Naive thymus-derived CD4-positive, alpha-beta T cell (primary cell): ENCODE measurements around the gene PIK3CG. TPM values are rescaled to one million over a fixed set of nuclear protein-coding genes. Genes with fewer than 3 reads are reported as not detected.

ENCODE experiments used
- ATAC-seq: fragments of 150-1000 bp; cut with Tn5 transposase; 2 replicates; pipeline ENCODE4 v1.10.0; 2021; ENCODE audit warnings: mild to moderate bottlenecking, moderate library complexity
- CTCF ChIA-PET: fragments of 350-600 bp; sonication (Branson Sonifier 250); formaldehyde crosslinking; loops from one replicate; lab custom pipeline; 2021; ENCODE audit warnings: antibody characterized with exemption; lab: Charles Lee
- POLR2A ChIA-PET: fragments of 350-600 bp; sonication (Branson Sonifier 250); formaldehyde crosslinking; loops from one replicate; lab custom pipeline; 2021; ENCODE audit warnings: antibody characterized with exemption, inconsistent platforms; lab: Charles Lee
- DNase-seq, 9 donors: peaks; one replicate each; pipeline versions ENCODE4 v3.0.0 to v3.0.0-alpha.2; 2020 to 2022; ENCODE audit warnings: mixed read lengths in 1 of 9
- H3K27ac ChIP-seq: one replicate; pipeline ENCODE4 v1.7.0; 2013; ENCODE audit warnings: mild to moderate bottlenecking, low read depth, low read length, moderate library complexity
- H3K27me3 ChIP-seq, 2 donors: one replicate each; pipeline ENCODE4 v1.7.0; 2013; ENCODE audit warnings: low read length in 2 of 2, mild to moderate bottlenecking in 2 of 2, moderate library complexity in 2 of 2; ENCODE audit not compliant: control insufficient read depth in 2 of 2, insufficient read depth in 2 of 2
- H3K36me3 ChIP-seq, 3 experiments: 1 replicate in 2 of 3; 2 replicates in 1 of 3; pipeline ENCODE4 v1.7.0; 2013; ENCODE audit warnings: low read length in 3 of 3, mild to moderate bottlenecking in 3 of 3, moderate library complexity in 1 of 3; ENCODE audit not compliant: insufficient read depth in 3 of 3, control insufficient read depth in 2 of 3
- H3K4me1 ChIP-seq, 2 donors: one replicate each; pipeline ENCODE4 v1.7.0; 2013; ENCODE audit warnings: low read length in 2 of 2, mild to moderate bottlenecking in 2 of 2, moderate library complexity in 1 of 2; ENCODE audit not compliant: control insufficient read depth in 2 of 2, insufficient read depth in 2 of 2
- H3K4me3 ChIP-seq: 2 replicates; pipeline ENCODE4 v1.7.0; 2013; ENCODE audit warnings: mild to moderate bottlenecking, low read length
- H3K9me3 ChIP-seq, 3 experiments: 1 replicate in 2 of 3; 2 replicates in 1 of 3; pipeline ENCODE4 v1.7.0; 2013; ENCODE audit warnings: low read length in 3 of 3; ENCODE audit not compliant: control insufficient read depth in 2 of 3
- H3K27ac Mint-ChIP-seq, 9 donors: one replicate each; pipeline ENCODE4 v1.8.0; 2020 to 2022; ENCODE audit warnings: mixed read lengths in 9 of 9, mild to moderate bottlenecking in 8 of 9, moderate library complexity in 5 of 9, inconsistent platforms in 2 of 9
- H3K27me3 Mint-ChIP-seq, 5 donors: one replicate each; pipeline ENCODE4 v1.8.0; 2021 to 2022; ENCODE audit warnings: mixed read lengths in 5 of 5, mild to moderate bottlenecking in 1 of 5
- H3K36me3 Mint-ChIP-seq, 5 donors: one replicate each; pipeline ENCODE4 v1.8.0; 2020 to 2022; ENCODE audit warnings: mixed read lengths in 5 of 5, mild to moderate bottlenecking in 3 of 5, inconsistent platforms in 1 of 5
- H3K4me1 Mint-ChIP-seq, 7 donors: one replicate each; pipeline ENCODE4 v1.8.0; 2020 to 2022; ENCODE audit warnings: mixed read lengths in 7 of 7, mild to moderate bottlenecking in 3 of 7, inconsistent platforms in 1 of 7
- H3K4me3 Mint-ChIP-seq, 10 donors: one replicate each; pipeline ENCODE4 v1.8.0; 2020 to 2022; ENCODE audit warnings: mild to moderate bottlenecking in 10 of 10, mixed read lengths in 10 of 10, moderate library complexity in 6 of 10, inconsistent platforms in 2 of 10
- H3K9me3 Mint-ChIP-seq, 11 donors: one replicate each; pipeline ENCODE4 v1.8.0; 2020 to 2022; ENCODE audit warnings: mixed read lengths in 11 of 11, mild to moderate bottlenecking in 4 of 11, inconsistent platforms in 1 of 11, moderate library complexity in 1 of 11
- intact Hi-C, 2 donors: fragments of 100-400 bp; cut with micrococcal nuclease; formaldehyde crosslinking; loops; one replicate each; pipeline ENCODE4 v1.15.1; 2023
- polyA plus RNA-seq, 2 donors: library from polyadenylated mRNA; unstranded; fragments of 300-500 nt; fragmentation: Illumina TruSeq; gene quantifications; one replicate each; pipeline ENCODE4 v1.2.3, GENCODE V29; 2021
- total RNA-seq, 6 experiments: library from RNA in 5 of 6; stranded (reverse) in 5 of 6; gene quantifications; 1 replicate in 5 of 6; 2 replicates in 1 of 6; pipeline ENCODE4 v1.2.3 and lab custom pipeline; 2021 to 2026

PIK3CG gene
- total RNA-seq, result 10 to 100 TPM; 25.1 to 54.9 (median 30.6) TPM
- 10 to 100 TPM; 15.3 to 21.7 TPM for polyA plus RNA-seq
- total RNA-seq (lab: John Stamatoyannopoulos, UW), result 74.8 reads per million, percentile 79 among the genes with 10 or more reads in this experiment

GRCh38 chr7:106865130-106866041, at the start of gene PIK3CG:
Gene PIK3CG (plus strand): TSS chr7:106865282. CDS start chr7:106867562, 2,280 bp downstream.
- H3K36me3 ChIP-seq, result peaks cover 0 to 24% (median 4%) of the 10 kb centered on the region in 3 experiments
- peaks cover 10 to 32% (median 30%) of the 10 kb centered on the region in 5 donors for H3K36me3 Mint-ChIP-seq
- H3K4me3 ChIP-seq, result peak within 1 kb of the TSS; percentile 62
- H3K4me3 Mint-ChIP-seq, result peak within 1 kb of the TSS; percentile 86 to 98 (median 94)
- peak within 1 kb of the TSS; percentile 75 for H3K27ac ChIP-seq
- H3K4me1 Mint-ChIP-seq, result peaks cover 44 to 85% (median 72%) of the 10 kb centered on the region in 7 donors
- H3K4me1 ChIP-seq, result peaks cover 50% of the 10 kb centered on the region in 2 donors
- ChIA-PET POLR2A (interaction anchor here (0.6 to 3.1 kb wide), 5 partner anchors 16 to 878 kb away, joined by 3 to 18 read pairs (median 3); partner anchors contain the start of genes CBLL1 and HBP1), CTCF (interaction anchor here (0.7 to 2.5 kb wide), 3 partner anchors 65 to 287 kb away, joined by 3 to 7 read pairs (median 3); no protein-coding TSS in a partner anchor)
- DNase-seq, result peak in 7 of 9 donors; percentile 43 to 77 (median 70)
- no peaks in the 10 kb centered on the region for H3K27me3 Mint-ChIP-seq
- H3K27ac Mint-ChIP-seq, result peak within 1 kb of the TSS; percentile 90 to 96 (median 95)
- H3K9me3 ChIP-seq, result no peaks in the 10 kb centered on the region
- ATAC-seq, result peak; percentile 96
- H3K27me3 ChIP-seq, result no peaks in the 10 kb centered on the region
- peaks cover 0 to 2% (median 0%) of the 10 kb centered on the region in 11 donors for H3K9me3 Mint-ChIP-seq
- intact Hi-C loops, result loop anchor here (1.0 to 10.0 kb wide), 20 partner anchors 13 to 1704 kb away; partner anchors contain the start of genes PRKAR2B (in 2 of the 2), SYPL1 (in 2 of the 2), CCDC71L (in 1 of the 2) and COG5 (in 1 of the 2)

DNA sequence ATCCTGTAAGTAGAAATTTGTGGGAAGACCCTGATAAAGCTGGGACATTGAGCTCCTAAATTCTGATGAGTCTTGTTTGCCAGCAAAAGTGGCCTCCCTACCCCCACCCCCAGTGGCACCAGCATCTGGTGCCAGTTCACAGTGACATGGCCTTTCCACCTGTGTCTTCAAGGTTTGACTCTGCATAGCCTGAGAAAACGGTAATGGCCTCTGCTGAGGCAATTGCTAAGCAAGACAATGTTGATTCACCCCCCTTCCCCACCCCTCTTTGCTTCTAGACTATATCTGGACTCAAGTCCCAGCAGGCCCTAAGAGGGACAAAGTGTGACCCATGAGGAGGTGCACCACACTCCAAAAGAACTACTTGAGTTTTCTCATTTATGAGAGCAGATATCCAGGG, 48.0 kb upstream of the PIK3CG start:
- intact Hi-C loops, result no loop called here
- ChIA-PET POLR2A (no interaction called here), CTCF (no interaction called here)
- H3K4me1 Mint-ChIP-seq, result peaks cover 0 to 5% (median 2%) of the 10 kb centered on the region in 7 donors
- Histone ChIP-seq H3K27ac (no peak overlapping the region), H3K27me3 (no peaks in the 10 kb centered on the region), H3K9me3 (no peaks in the 10 kb centered on the region), H3K4me1 (no peaks in the 10 kb centered on the region), H3K4me3 (no peak overlapping the region), H3K36me3 (no peaks in the 10 kb centered on the region)
- no peak overlapping the region for H3K4me3 Mint-ChIP-seq
- peaks cover 0 to 5% (median 0%) of the 10 kb centered on the region in 5 donors for H3K27me3 Mint-ChIP-seq
- no peak for ATAC-seq
- H3K36me3 Mint-ChIP-seq, result no peaks in the 10 kb centered on the region
- no peak overlapping the region for H3K27ac Mint-ChIP-seq
- peaks cover 0 to 3% (median 0%) of the 10 kb centered on the region in 11 donors for H3K9me3 Mint-ChIP-seq
- DNase-seq, result no peak

DNA sequence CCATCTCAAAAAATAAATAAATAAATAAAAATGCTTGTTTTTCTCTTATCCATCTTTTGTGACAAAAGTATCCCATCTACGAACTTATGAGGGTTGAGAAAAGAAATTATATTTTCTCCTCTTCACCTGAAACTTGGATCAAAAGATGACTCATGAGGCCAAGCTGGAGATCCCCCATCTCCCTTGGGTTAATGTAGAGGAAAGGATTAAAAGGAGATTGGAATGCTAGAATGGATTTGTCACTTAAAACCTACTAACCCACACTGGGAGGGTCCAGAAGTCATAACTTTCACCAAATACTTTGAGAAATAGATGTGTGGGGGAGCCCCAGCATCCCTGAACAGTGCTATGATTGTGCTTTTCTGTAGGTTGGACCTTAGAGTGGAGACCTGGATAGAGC, 46.3 kb upstream of the PIK3CG start:
- intact Hi-C loops, result no loop called here
- no peak overlapping the region for H3K4me3 Mint-ChIP-seq

DNA sequence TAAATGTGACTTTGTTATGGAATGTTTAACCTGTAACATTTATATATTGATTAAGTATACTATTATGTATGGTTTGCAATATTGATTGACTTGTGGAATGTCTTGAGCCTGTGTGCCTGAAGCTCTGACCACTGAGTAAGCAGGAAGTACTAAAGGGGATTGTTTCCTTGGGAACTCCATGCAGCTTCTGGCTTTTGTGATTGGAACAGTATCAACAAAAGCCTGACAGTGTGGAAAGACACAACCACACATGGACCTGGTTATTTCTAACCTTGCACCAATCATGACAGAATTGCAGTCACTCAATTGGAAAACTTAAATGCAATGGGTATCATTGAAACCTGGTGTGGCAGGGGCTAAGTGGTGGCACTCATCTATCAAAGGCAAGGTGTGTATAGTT, 45.5 kb upstream of the PIK3CG start:
- no peak overlapping the region for H3K4me3 Mint-ChIP-seq
- DNase-seq (no peak), ATAC-seq (no peak)
- H3K36me3 ChIP-seq, result no peaks in the 10 kb centered on the region
- H3K4me1 ChIP-seq, result no peaks in the 10 kb centered on the region
- no peaks in the 10 kb centered on the region for H3K9me3 ChIP-seq
- H3K4me3 ChIP-seq, result no peak overlapping the region
- H3K9me3 Mint-ChIP-seq, result peaks cover 0 to 5% (median 0%) of the 10 kb centered on the region in 11 donors
- intact Hi-C loops, result no loop called here
- POLR2A ChIA-PET, result interaction anchor here (0.8 kb wide), 1 partner anchor 10 kb away, joined by 3 read pairs; no protein-coding TSS in a partner anchor
- CTCF ChIA-PET, result no interaction called here
- H3K27ac Mint-ChIP-seq, result no peak overlapping the region
- H3K36me3 Mint-ChIP-seq, result peaks cover 0 to 4% (median 0%) of the 10 kb centered on the region in 5 donors
- no peaks in the 10 kb centered on the region for H3K27me3 ChIP-seq
- peaks cover 0 to 5% (median 0%) of the 10 kb centered on the region in 5 donors for H3K27me3 Mint-ChIP-seq
- H3K27ac ChIP-seq, result no peak overlapping the region
- no peaks in the 10 kb centered on the region for H3K4me1 Mint-ChIP-seq

More for the DNA sequence above, 46.3 kb upstream of the PIK3CG start:
- CTCF ChIA-PET, result no interaction called here
- H3K9me3 Mint-ChIP-seq, result peaks cover 0 to 5% (median 0%) of the 10 kb centered on the region in 11 donors
- no peaks in the 10 kb centered on the region for H3K4me1 Mint-ChIP-seq
- Histone ChIP-seq H3K27ac (no peak overlapping the region), H3K9me3 (no peaks in the 10 kb centered on the region), H3K4me3 (no peak overlapping the region), H3K4me1 (no peaks in the 10 kb centered on the region), H3K36me3 (no peaks in the 10 kb centered on the region), H3K27me3 (no peaks in the 10 kb centered on the region)
- peaks cover 0 to 5% (median 0%) of the 10 kb centered on the region in 5 donors for H3K27me3 Mint-ChIP-seq
- no peak for DNase-seq
- no peak overlapping the region for H3K27ac Mint-ChIP-seq
- peaks cover 0 to 3% (median 0%) of the 10 kb centered on the region in 5 donors for H3K36me3 Mint-ChIP-seq
- ATAC-seq, result no peak
- POLR2A ChIA-PET, result interaction anchor here (0.8 kb wide), 1 partner anchor 10 kb away, joined by 3 read pairs; no protein-coding TSS in a partner anchor

GRCh38 chr7:106820321-106821217, 44.5 kb upstream of the PIK3CG start:
- POLR2A ChIA-PET, result interaction anchor here (0.5 kb wide), 2 partner anchors 25 to 47 kb away, joined by 3 read pairs; no protein-coding TSS in a partner anchor
- peaks cover 0 to 5% (median 0%) of the 10 kb centered on the region in 11 donors for H3K9me3 Mint-ChIP-seq
- no peaks in the 10 kb centered on the region for H3K36me3 ChIP-seq
- no peak overlapping the region for H3K4me3 ChIP-seq
- H3K27me3 ChIP-seq, result no peaks in the 10 kb centered on the region
- no peaks in the 10 kb centered on the region for H3K4me1 ChIP-seq
- H3K9me3 ChIP-seq, result no peaks in the 10 kb centered on the region
- no peaks in the 10 kb centered on the region for H3K27me3 Mint-ChIP-seq
- ATAC-seq (no peak), DNase-seq (no peak)
- intact Hi-C loops, result no loop called here
- H3K36me3 Mint-ChIP-seq, result peaks cover 0 to 4% (median 0%) of the 10 kb centered on the region in 5 donors
- H3K27ac Mint-ChIP-seq, result no peak overlapping the region
- H3K4me3 Mint-ChIP-seq, result no peak overlapping the region
- H3K4me1 Mint-ChIP-seq, result no peaks in the 10 kb centered on the region
- CTCF ChIA-PET, result no interaction called here
- no peak overlapping the region for H3K27ac ChIP-seq

GRCh38 chr7:106823631-106824030, 41.5 kb upstream of the PIK3CG start:
- CTCF ChIA-PET, result no interaction called here
- Histone ChIP-seq H3K27ac (no peak overlapping the region), H3K36me3 (no peaks in the 10 kb centered on the region), H3K4me3 (no peak overlapping the region), H3K27me3 (no peaks in the 10 kb centered on the region), H3K4me1 (no peaks in the 10 kb centered on the region), H3K9me3 (no peaks in the 10 kb centered on the region)
- ATAC-seq (no peak), DNase-seq (no peak)
- H3K36me3 Mint-ChIP-seq, result peaks cover 0 to 4% (median 0%) of the 10 kb centered on the region in 5 donors
- POLR2A ChIA-PET, result no interaction called here
- H3K4me1 Mint-ChIP-seq, result no peaks in the 10 kb centered on the region
- no peak overlapping the region for H3K4me3 Mint-ChIP-seq
- no peaks in the 10 kb centered on the region for H3K27me3 Mint-ChIP-seq
- no peak overlapping the region for H3K27ac Mint-ChIP-seq
- intact Hi-C loops, result no loop called here
- peaks cover 0 to 5% (median 0%) of the 10 kb centered on the region in 11 donors for H3K9me3 Mint-ChIP-seq
